Measurements from ENCODE around the gene SLC22A31. TPM values are rescaled to one million over a fixed set of nuclear protein-coding genes. Genes with fewer than 3 reads are reported as not detected.

SLC22A31 gene
- total and polyA plus RNA-seq, 4 donors: 25.2 to 285 (median 153) TPM

DNA sequence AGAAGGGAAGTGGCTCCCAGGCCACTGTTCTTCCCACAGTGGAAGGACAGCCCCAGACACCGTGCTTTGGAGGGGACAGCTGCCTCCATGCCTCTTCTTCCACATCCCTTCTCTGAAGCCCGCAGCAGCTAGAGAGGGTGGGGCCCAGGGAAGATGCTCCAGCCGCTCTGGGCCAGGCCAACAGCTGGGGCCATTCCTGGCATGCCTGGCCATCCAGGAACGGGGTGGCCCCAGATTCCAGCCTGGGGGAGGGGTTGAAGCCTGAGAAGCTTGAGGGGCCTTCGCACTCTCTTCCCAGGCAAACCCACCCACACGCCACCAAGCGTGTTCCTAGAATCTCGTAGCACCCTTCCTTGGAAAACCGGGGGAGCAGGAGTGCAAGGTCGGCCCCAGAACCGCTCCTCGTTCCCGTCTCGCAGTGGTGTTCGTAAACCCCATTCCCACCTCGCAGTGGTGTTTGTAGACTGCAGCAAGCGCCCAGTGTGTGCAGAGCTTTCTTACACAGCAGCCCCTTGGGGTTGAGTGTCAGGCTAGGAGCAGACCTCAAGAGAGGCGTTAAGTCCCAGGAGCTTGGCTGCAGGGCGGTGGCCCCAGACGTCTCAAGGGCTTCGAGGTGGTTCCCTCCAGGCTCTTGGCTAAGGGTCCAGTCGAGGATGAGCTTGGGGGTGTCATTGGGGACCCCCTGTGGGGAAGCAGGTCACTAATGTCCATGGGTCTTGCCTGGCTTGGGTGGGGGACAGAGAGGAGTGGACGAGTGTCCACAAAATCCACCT lies 26.1 kb downstream of the SLC22A31 start:
- H3K36me3 ChIP-seq (ENCODE audit: control insufficient read depth in 4 of 4, insufficient read depth in 4 of 4, low read length in 4 of 4): no peaks in the 10 kb centered on the region
- no peak overlapping the region for H3K27ac ChIP-seq (ENCODE audit: low read depth in 1 of 2, low read length in 1 of 2)
- no peaks in the 10 kb centered on the region for H3K9me3 ChIP-seq (ENCODE audit: control insufficient read depth in 4 of 4, insufficient read depth in 3 of 4, low read length in 3 of 4)
- no peak for ATAC-seq (ENCODE audit: insufficient read depth, low FRiP score)
- DNase-seq: no peak
- H3K9ac ChIP-seq (ENCODE audit: insufficient read depth in 1 of 2, low read length in 2 of 2): no peak overlapping the region
- 75 to 85% methylated on average over 23 of the region's 23 CpGs for WGBS, 2 donors
- no peak overlapping the region for H3K4me3 ChIP-seq
- TF ChIP-seq CTCF (IDR thresholded peaks at IDR 0.05; ENCODE audit: control extremely low read depth, extremely low read depth): no peak
- peaks cover 0 to 42% (median 9%) of the 10 kb centered on the region in 5 donors for H3K4me1 ChIP-seq (ENCODE audit: control insufficient read depth in 5 of 5, insufficient read depth in 5 of 5, low read length in 5 of 5)
- H3K27me3 ChIP-seq (ENCODE audit: control insufficient read depth in 3 of 3, insufficient read depth in 3 of 3, low read length in 2 of 3): peaks cover 0 to 6% (median 2%) of the 10 kb centered on the region in 3 donors

- ATAC-seq (ENCODE audit: insufficient read depth, low FRiP score): no peak
- no peaks in the 10 kb centered on the region for H3K36me3 ChIP-seq (ENCODE audit: control insufficient read depth in 4 of 4, insufficient read depth in 4 of 4, low read length in 4 of 4)
- no peak for TF ChIP-seq CTCF (IDR thresholded peaks at IDR 0.05; ENCODE audit: control extremely low read depth, extremely low read depth)
- H3K4me1 ChIP-seq (ENCODE audit: control insufficient read depth in 5 of 5, insufficient read depth in 5 of 5, low read length in 5 of 5): peaks cover 0 to 42% (median 9%) of the 10 kb centered on the region in 5 donors
- H3K4me3 ChIP-seq: no peak overlapping the region
- H3K27ac ChIP-seq (ENCODE audit: low read depth in 1 of 2, low read length in 1 of 2): no peak overlapping the region
- no peak for DNase-seq
- 67 to 79% methylated on average over 9 to 11 of the region's 11 CpGs for WGBS, 2 donors
- H3K9me3 ChIP-seq (ENCODE audit: control insufficient read depth in 4 of 4, insufficient read depth in 3 of 4, low read length in 3 of 4): no peaks in the 10 kb centered on the region
- H3K27me3 ChIP-seq (ENCODE audit: control insufficient read depth in 3 of 3, insufficient read depth in 3 of 3, low read length in 2 of 3): peaks cover 0 to 6% (median 2%) of the 10 kb centered on the region in 3 donors
- H3K9ac ChIP-seq (ENCODE audit: insufficient read depth in 1 of 2, low read length in 2 of 2): no peak overlapping the region
Observed at GRCh38 chr16:89173174-89173921, 27.0 kb downstream of the SLC22A31 start.

GRCh38 chr16:89172528-89173173 lies 27.7 kb downstream of the SLC22A31 start:
- ATAC-seq (ENCODE audit: insufficient read depth, low FRiP score): no peak
- no peak for DNase-seq

More at GRCh38 chr16:89172528-89173173, 27.7 kb downstream of the SLC22A31 start:
- peaks cover 0 to 6% (median 2%) of the 10 kb centered on the region in 3 donors for H3K27me3 ChIP-seq (ENCODE audit: control insufficient read depth in 3 of 3, insufficient read depth in 3 of 3, low read length in 2 of 3)
- no peaks in the 10 kb centered on the region for H3K36me3 ChIP-seq (ENCODE audit: control insufficient read depth in 4 of 4, insufficient read depth in 4 of 4, low read length in 4 of 4)
- TF ChIP-seq CTCF (IDR thresholded peaks at IDR 0.05; ENCODE audit: control extremely low read depth, extremely low read depth): no peak
- no peaks in the 10 kb centered on the region for H3K9me3 ChIP-seq (ENCODE audit: control insufficient read depth in 4 of 4, insufficient read depth in 3 of 4, low read length in 3 of 4)
- H3K9ac ChIP-seq (ENCODE audit: insufficient read depth in 1 of 2, low read length in 2 of 2): no peak overlapping the region
- H3K27ac ChIP-seq (ENCODE audit: low read depth in 1 of 2, low read length in 1 of 2): no peak overlapping the region
- no peak overlapping the region for H3K4me3 ChIP-seq
- 58 to 67% methylated on average over 13 of the region's 13 CpGs for WGBS, 2 donors
- H3K4me1 ChIP-seq (ENCODE audit: control insufficient read depth in 5 of 5, insufficient read depth in 5 of 5, low read length in 5 of 5): peaks cover 0 to 42% (median 9%) of the 10 kb centered on the region in 5 donors
